Measurements from ENCODE around the gene FAM72B.
"Not testable (repeated sequence)": the region's sequence is repeated elsewhere in the genome, so short reads cannot be mapped to it uniquely, and the experiment has no call there.

Gene FAM72B

GRCh38 chr1:121199763-121200162 lies 15.6 kb upstream of the FAM72B start:
- DNase-seq: not testable (repeated sequence)

GRCh38 chr1:121197095-121197882 lies 13.1 kb upstream of the FAM72B start:
- DNase-seq: not testable (repeated sequence)

DNA sequence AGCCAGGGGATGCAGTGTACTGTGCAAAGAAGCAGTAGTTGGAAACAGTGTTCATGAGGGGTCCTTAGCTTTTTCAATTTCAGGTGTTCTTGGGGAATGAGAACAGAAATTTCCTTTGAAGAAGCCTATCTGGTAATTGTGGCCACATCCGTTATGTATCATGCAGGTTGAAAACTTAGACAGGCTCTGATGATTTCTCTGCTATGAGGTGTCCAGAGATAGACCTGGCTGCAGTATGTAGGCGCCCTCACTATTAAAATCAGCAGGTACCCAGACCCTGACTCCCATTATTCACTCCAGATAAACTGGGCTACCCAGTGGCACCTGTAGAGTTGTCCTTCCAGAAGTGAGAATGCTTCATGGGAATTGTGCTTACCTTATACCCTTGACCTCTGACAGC lies 8.4 kb upstream of the FAM72B start:
- not testable (repeated sequence) for DNase-seq

- not testable (repeated sequence) for DNase-seq
Observed at GRCh38 chr1:121187914-121188313, 3.8 kb upstream of the FAM72B start.

- DNase-seq: not testable (repeated sequence)
Observed at GRCh38 chr1:121186191-121186590, 2.1 kb upstream of the FAM72B start.

DNA sequence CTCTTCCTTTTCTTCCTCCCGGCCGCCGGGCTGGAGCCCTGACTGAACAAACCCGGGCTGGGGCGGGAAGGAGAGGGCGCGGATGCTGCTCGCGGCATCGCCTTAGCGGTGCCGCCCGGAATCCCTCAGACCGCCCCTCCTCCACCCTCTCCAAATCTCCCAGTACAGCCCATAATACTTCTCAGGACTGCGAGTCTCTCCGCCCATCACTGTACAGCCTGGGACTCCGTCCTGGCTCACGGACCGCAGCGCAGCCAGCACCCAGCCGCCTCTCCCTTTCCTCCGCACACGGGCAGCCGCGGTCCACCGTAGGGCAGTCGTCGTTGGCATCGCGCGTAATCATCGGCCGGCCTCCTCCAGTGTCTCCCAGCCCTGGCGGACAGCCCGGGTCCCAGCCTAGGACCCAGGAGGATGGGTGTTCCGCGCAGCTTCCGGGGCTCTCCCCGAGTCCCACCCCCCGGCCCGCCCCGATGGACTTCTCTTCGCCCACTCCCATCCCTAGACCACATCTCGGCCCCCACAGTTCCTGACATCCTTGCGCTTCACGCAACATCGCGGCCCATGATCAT lies 1.1 kb upstream of the FAM72B start:
- DNase-seq: not testable (repeated sequence)

DNA sequence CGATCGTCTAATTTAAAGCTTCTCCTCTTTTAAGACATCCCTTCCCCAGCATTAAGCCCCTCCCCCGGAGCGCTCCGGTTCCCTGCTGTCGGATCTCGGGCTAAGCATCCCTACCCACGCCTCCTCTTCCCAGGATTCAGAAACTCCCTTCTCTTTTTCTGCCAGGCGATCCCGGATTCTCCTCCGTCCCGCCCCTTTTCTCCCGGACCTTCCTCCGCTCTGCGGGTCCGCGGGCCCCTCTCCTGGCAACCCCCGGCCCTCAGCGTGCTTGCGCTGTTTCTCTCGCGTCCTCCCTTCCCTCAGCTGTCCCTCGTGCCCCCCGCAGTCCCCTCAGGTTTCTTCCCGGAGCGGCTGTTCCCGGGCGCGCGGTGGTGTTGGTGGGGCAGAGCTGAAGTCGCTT lies 273 bp downstream of the FAM72B start:
- not testable (repeated sequence) for DNase-seq

DNA sequence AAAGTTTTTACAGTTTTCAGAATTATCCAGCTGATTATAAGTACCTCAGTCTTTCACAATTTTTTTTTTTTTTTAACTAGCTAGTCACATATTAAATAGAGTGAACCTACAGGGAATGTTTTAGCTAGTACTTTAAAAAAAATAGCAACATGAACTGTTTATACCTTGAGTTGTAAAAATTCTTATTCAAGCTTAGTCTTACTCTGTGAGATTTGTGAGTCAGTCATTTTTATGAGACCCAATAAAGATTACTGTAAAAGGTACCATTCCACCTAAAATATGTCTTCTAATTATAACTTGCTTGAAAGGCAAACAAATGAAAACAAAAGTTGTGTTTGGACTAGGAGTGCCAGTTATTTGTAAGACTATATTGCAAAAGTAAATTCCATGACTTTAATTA lies 5.9 kb downstream of the FAM72B start:
- not testable (repeated sequence) for DNase-seq

DNA sequence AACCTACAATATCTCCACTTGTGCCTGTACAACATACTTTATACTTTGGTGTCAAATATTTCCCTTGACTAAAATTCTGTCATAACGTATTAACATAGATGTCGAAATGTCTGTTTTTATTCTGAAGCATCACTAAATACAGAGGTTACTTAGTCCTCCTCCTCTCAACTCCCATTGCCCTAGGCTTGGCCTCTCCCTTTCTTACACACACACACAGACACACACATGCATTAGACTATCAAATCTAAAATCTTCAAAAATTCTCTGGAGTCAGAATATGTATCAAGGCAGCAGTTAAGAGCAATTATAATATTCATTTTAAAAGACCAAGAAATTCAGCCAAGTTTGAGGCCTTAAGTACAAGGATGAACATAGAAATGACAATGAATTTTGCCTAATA lies 7.5 kb downstream of the FAM72B start:
- DNase-seq: not testable (repeated sequence)

DNA sequence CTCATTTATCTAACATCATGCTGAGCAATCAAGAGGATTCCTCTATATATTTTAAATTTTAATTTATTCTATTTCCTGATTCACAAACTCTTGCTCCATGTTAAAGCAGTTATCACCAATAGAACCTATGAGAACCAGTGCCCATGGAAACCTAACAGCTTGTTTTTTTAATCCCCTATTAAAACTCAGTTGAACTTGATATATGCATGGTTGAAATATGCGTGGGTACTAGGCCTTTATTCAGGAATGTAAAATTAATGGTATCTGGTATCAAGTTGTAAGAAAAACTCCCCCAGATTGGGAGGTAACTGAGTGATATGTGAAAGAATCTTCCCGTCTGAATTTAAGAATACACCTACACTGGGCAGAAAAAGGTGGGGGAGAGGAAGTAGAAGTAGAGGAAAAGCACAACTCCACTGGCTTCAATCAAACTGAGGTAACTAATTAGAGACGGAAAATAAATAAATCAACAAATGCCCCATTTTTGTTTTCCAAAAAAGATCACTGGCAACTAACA lies 15.9 kb downstream of the FAM72B start:
- not testable (repeated sequence) for DNase-seq

- DNase-seq: not testable (repeated sequence)
Observed at GRCh38 chr1:121167225-121167738, 16.9 kb downstream of the FAM72B start.

- not testable (repeated sequence) for DNase-seq
Observed at GRCh38 chr1:121165296-121165695, 18.8 kb downstream of the FAM72B start.

GRCh38 chr1:121163850-121164757 lies 20.0 kb downstream of the FAM72B start:
- DNase-seq: not testable (repeated sequence)

GRCh38 chr1:121161199-121161901 lies 22.8 kb downstream of the FAM72B start:
- not testable (repeated sequence) for DNase-seq

- DNase-seq: not testable (repeated sequence)
Observed at GRCh38 chr1:121160118-121160517, 24.0 kb downstream of the FAM72B start.

- DNase-seq: not testable (repeated sequence)
Observed at GRCh38 chr1:121157609-121158008, 26.5 kb downstream of the FAM72B start.

GRCh38 chr1:121156958-121157603 lies 27.1 kb downstream of the FAM72B start:
- DNase-seq: not testable (repeated sequence)

- not testable (repeated sequence) for DNase-seq
Observed at GRCh38 chr1:121155671-121156358, 28.3 kb downstream of the FAM72B start.

DNA sequence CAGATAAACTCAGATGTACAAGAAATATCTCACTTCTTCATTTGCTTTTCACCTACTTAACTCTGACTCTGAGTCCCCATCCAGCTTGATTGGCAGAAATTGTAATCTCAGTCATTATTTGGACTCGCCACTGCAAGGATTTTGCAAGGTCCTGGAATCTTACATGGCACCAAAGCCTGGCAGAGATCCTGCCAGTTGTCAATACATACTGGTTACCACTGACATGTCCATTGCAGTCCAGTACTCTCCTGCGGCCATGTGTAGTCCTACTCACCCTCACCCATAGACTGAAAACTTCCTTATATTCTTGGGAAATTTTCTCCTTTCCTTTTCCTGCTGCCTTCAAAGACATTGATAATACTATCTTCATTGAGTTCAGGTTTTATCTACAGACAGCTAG lies 29.3 kb downstream of the FAM72B start:
- not testable (repeated sequence) for DNase-seq

DNA sequence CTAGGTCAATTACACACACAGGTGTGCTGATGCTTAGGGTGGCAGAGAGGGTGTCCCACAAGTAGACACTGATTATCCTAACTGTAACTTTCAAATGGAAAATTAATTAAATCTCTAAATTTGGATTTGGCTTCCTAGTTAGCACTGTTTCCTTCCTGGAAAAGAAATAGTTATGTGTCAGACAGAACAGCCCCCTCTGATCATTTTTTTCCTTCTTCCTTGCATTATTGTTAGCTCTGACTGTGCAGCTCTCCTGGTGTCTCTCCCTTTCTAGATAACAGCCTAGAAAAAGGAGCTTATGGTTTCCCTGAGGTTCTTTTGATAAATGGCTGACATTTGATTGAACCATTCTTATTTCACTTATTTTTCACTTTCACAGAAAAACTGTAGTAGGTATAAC lies 31.4 kb downstream of the FAM72B start:
- DNase-seq: not testable (repeated sequence)

GRCh38 chr1:121151294-121151693 lies 32.8 kb downstream of the FAM72B start:
- DNase-seq: not testable (repeated sequence)
